IMR-90 (cell line): ENCODE measurements around the gene ECI2.

ENCODE experiments used
- CEBPB ChIP-seq: IDR thresholded peaks from 2 replicates; pipeline ENCODE4 v1.6.1; 2012; ENCODE audit warnings: low read depth, low read length, improper control_type of control experiment
- NFE2L2 ChIP-seq: fragments of 150-350 bp; IDR thresholded peaks from 2 replicates; pipeline ENCODE4 v1.6.1; 2016; ENCODE audit warnings: low read depth, mild to moderate bottlenecking, low read length
- POLR2A ChIP-seq: IDR thresholded peaks from 2 replicates; pipeline ENCODE4 v1.6.1; 2012; ENCODE audit warnings: mild to moderate bottlenecking, low read depth, low read length
- RCOR1 ChIP-seq: IDR thresholded peaks from 2 replicates; pipeline ENCODE4 v1.6.1; 2012; ENCODE audit warnings: mild to moderate bottlenecking, low read length, improper control_type of control experiment; ENCODE audit not compliant: insufficient replicate concordance
- TF ChIP-seq, protein P1 (sequence below): conservative IDR thresholded peaks from 2 replicates; pipeline ENCODE4 v1.5.1; 2012; ENCODE audit warnings: mild to moderate bottlenecking, low read depth, low read length, improper control_type of control experiment

DNA sequence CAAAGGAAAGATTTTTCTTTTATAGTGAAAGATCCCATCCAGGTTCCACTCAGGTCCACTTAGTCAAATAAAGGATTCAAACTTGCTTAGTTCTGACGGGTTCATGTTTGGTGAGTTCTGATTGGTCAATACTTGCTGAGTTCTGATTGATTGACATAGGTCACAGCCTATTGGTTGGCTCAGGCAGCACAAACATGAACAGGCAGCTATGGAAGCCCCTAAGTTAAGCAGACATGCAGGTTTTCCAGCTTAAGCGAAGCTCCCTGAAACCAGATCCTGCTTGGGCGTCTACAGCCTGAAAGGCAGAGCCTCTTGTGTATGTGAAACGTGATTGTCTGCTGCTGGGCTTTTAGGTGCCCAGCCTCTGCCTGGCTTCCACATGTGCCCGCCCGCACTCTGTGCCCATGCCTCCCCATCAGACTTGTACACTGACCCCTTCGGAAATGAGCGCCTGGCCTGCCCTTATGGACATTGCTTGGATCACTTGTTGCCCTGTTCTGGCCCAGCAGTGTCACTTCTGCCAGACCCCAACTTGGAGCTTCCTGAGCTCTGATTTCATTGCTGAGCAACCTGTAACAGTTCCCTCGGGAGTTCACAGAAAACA, 45.4 kb upstream of the ECI2 start:
- TF ChIP-seq, protein P1, sequence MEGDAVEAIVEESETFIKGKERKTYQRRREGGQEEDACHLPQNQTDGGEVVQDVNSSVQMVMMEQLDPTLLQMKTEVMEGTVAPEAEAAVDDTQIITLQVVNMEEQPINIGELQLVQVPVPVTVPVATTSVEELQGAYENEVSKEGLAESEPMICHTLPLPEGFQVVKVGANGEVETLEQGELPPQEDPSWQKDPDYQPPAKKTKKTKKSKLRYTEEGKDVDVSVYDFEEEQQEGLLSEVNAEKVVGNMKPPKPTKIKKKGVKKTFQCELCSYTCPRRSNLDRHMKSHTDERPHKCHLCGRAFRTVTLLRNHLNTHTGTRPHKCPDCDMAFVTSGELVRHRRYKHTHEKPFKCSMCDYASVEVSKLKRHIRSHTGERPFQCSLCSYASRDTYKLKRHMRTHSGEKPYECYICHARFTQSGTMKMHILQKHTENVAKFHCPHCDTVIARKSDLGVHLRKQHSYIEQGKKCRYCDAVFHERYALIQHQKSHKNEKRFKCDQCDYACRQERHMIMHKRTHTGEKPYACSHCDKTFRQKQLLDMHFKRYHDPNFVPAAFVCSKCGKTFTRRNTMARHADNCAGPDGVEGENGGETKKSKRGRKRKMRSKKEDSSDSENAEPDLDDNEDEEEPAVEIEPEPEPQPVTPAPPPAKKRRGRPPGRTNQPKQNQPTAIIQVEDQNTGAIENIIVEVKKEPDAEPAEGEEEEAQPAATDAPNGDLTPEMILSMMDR = no peak
- TF ChIP-seq POLR2A = no peak
- no peak for TF ChIP-seq RCOR1
- no peak for TF ChIP-seq NFE2L2
- TF ChIP-seq CEBPB = no peak
